Left lung (tissue), 10 donors: ENCODE data around the gene KRTAP10-5. TPM values are rescaled to one million over a fixed set of nuclear protein-coding genes. Genes with fewer than 3 reads are reported as not detected.

Experiments used
- ATAC-seq: fragments of 200-7000 bp; cut with Tn5 transposase; one replicate; pipeline ENCODE4 v1.9.1; 2020; ENCODE audit warnings: moderate library complexity
- DNase-seq, 4 donors: peaks; one replicate each; pipeline ENCODE4 v3.0.0-alpha.2; 2013 to 2020
- H3K27ac ChIP-seq, 2 donors: fragments of 200-600 bp; sonication (generic) in 1 of 2; one replicate each; pipeline versions ENCODE4 v1.5.0 to v1.8.0; 2020 to 2021
- H3K27me3 ChIP-seq, 2 donors: fragments of 200-600 bp; sonication (generic) in 1 of 2; one replicate each; pipeline versions ENCODE4 v1.5.0 to v1.8.0; 2020 to 2021
- H3K36me3 ChIP-seq, 2 donors: fragments of 200-600 bp; sonication (generic) in 1 of 2; one replicate each; pipeline versions ENCODE4 v1.5.0 to v1.8.0; 2020 to 2021
- H3K4me1 ChIP-seq, 2 donors: fragments of 200-600 bp; one replicate each; pipeline ENCODE4 v1.8.0; 2021
- H3K4me3 ChIP-seq, 2 donors: fragments of 200-600 bp; sonication (generic) in 1 of 2; one replicate each; pipeline versions ENCODE4 v1.5.0 to v1.8.0; 2020 to 2021; ENCODE audit warnings: mild to moderate bottlenecking in 1 of 2
- H3K9me3 ChIP-seq, 2 donors: fragments of 200-600 bp; sonication (generic) in 1 of 2; one replicate each; pipeline versions ENCODE4 v1.5.0 to v1.8.0; 2020 to 2021
- intact Hi-C, 2 donors: fragments of 100-400 bp; cut with DNase I; formaldehyde crosslinking; loops; one replicate each; pipeline versions ENCODE4 v1.11.2 to v1.14.2; 2022
- polyA plus RNA-seq, 6 donors: library from polyadenylated mRNA; unstranded; fragments of 120-200 nt; gene quantifications; one replicate each; pipeline ENCODE4 v1.2.1, GENCODE V29; 2013; ENCODE audit not compliant: insufficient read length in 6 of 6
- total RNA-seq, 2 donors: library from RNA; stranded (reverse); fragmentation: NEBNext Ultra II Directional; extraction: Animal tissue kit (Norgen Biotek cat#: 25700); gene quantifications; one replicate each; pipeline ENCODE4 v1.2.1, GENCODE V29; 2021
- TF ChIP-seq, protein P1 (sequence below), 2 donors: fragments of 200-600 bp; sonication (generic) in 1 of 2; IDR thresholded peaks; one replicate each; pipeline versions ENCODE4 v1.5.0 to v1.8.0; 2021; ENCODE audit warnings: antibody characterized with exemption in 2 of 2
- donor health status: DM: no; HTN: yes; CAD: no.
- donor health status: DM: no; HTN: no; CAD: no.

Gene KRTAP10-5
- total and polyA plus RNA-seq, 8 donors, result not detected

DNA sequence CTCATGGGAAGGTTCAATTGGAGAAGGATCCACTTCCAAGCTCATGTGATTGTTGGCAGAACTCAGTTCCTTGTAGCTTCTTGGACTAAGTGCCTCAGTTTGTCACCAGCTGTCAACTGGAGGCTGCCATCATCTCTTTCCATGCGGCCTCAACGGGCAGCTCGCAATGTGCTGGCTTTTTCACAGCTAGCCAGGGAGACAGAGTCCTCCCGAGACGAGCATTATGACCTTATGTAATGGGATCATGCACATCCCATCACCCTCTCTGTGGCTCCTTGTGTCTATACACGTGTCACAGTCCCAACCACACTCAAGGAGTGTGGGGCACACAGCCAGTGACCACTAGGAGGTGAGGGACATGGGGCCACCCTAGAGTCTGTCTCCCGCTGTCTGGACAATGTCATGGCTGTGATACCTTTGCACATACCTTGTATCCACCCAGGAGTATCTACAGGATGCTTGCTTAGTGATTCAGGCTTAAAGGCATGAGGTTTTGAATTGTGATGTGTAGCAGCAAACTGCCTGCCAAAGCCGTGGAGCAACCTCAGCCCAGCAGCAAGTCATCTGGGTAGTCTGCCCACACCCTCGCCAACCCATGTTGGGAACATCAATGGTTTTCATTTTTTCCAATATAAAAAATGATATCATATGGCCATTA, 15.8 kb upstream of the KRTAP10-5 start:
- H3K4me1 ChIP-seq, result no peaks in the 10 kb centered on the region
- ATAC-seq (no peak), DNase-seq (no peak)
- peaks cover 0 to 39% of the 10 kb centered on the region in 2 donors for H3K27me3 ChIP-seq
- H3K27ac ChIP-seq, result no peak overlapping the region
- no peaks in the 10 kb centered on the region for H3K9me3 ChIP-seq
- intact Hi-C loops, result no loop called here
- TF ChIP-seq, protein P1, sequence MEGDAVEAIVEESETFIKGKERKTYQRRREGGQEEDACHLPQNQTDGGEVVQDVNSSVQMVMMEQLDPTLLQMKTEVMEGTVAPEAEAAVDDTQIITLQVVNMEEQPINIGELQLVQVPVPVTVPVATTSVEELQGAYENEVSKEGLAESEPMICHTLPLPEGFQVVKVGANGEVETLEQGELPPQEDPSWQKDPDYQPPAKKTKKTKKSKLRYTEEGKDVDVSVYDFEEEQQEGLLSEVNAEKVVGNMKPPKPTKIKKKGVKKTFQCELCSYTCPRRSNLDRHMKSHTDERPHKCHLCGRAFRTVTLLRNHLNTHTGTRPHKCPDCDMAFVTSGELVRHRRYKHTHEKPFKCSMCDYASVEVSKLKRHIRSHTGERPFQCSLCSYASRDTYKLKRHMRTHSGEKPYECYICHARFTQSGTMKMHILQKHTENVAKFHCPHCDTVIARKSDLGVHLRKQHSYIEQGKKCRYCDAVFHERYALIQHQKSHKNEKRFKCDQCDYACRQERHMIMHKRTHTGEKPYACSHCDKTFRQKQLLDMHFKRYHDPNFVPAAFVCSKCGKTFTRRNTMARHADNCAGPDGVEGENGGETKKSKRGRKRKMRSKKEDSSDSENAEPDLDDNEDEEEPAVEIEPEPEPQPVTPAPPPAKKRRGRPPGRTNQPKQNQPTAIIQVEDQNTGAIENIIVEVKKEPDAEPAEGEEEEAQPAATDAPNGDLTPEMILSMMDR (IDR thresholded peaks at IDR 0.05), result no peak
- H3K4me3 ChIP-seq, result no peak overlapping the region
- H3K36me3 ChIP-seq, result no peaks in the 10 kb centered on the region

DNA sequence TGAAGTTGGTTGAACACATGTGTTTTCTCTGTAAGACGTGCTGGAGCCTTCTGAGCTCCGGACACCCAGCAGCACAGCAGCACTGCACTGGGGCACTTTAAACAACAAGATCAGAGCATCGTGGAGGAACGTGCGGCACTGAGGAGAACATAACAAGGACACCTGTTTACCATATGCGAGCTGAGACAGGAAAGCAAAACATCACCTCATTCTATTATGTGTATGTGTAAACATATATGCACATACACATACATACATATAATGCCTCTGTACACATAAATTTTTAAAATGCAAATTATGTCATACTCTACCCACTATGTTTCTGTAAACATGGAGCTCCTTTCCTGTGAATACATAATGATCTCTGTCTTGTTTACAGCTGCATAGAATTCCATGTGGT, 15.1 kb upstream of the KRTAP10-5 start:
- intact Hi-C loops, result no loop called here
- Histone ChIP-seq H3K4me1 (no peaks in the 10 kb centered on the region), H3K27ac (no peak overlapping the region), H3K4me3 (no peak overlapping the region), H3K9me3 (no peaks in the 10 kb centered on the region), H3K27me3 (peaks cover 0 to 37% of the 10 kb centered on the region in 2 donors), H3K36me3 (no peaks in the 10 kb centered on the region)
- DNase-seq (no peak), ATAC-seq (no peak)
- TF ChIP-seq, protein P1 (IDR thresholded peaks at IDR 0.05), result no peak

DNA sequence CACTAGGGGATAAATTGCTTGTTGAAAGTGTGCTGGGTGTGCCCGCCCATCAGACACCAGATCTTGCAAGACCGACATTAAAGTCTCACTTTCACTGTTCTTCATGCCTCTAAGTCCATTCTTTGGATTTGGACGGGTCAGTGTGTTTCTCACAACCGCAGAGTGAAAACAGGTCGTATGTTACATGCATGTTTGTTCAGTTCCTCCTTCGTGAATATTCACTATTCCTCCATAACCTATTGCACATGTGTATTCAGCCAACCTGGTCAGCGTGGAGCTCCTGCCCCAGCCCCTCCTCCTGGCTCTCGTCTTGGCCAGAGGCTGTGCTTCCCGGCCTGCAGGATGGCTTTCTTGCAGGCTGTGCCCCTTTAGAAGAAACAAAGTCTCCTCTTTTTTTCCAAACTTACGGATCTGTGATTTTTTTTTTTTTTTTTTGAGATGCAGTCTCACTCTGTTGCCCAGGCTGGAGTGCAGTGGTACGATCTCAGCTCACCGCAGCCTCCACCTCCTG, 14.1 kb upstream of the KRTAP10-5 start:
- ATAC-seq, result no peak
- H3K27me3 ChIP-seq, result peaks cover 0 to 37% of the 10 kb centered on the region in 2 donors
- H3K27ac ChIP-seq, result no peak overlapping the region
- H3K36me3 ChIP-seq, result no peaks in the 10 kb centered on the region
- TF ChIP-seq, protein P1 (IDR thresholded peaks at IDR 0.05), result no peak
- intact Hi-C loops, result no loop called here
- no peaks in the 10 kb centered on the region for H3K4me1 ChIP-seq
- no peak for DNase-seq
- H3K4me3 ChIP-seq, result no peak overlapping the region
- no peaks in the 10 kb centered on the region for H3K9me3 ChIP-seq

DNA sequence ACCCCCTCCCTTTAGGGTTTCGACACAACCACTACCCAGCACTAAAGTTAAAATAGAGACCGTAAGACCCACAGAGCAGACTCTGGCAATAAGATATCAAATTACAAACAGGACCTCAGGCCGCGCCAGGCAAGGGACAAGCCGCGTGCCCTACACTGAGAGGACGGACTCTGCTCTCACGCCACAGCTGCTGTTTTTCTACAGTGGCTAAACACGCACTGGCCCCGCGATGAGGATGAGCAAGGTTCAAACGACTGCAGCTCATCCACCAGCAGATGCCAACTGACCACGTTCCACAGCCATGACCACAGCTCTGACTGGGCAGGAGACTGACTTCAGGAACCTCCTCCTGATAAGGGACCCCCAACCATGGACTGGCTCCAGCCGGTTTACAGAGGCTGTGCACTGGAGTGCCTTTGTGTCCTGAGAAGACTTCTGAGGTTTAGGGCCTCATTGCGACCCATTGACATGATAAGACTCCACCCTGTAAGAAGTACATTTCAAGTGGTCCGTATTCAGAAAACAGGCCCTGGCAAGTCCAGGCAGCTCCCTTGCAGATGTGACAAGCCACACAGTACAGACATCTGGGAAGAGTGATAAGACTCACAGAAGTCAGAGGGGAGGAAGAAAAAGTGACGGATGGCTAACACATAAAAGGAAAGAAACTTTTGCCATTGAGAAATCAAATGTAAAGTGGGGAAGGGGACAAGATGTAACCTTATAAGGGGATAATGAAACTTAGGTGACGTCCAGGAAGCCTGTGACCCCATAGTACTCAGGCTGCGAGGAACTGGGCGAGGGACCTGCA, 13.4 kb upstream of the KRTAP10-5 start:
- ATAC-seq, result no peak
- Histone ChIP-seq H3K9me3 (no peaks in the 10 kb centered on the region), H3K27me3 (peaks cover 0 to 37% of the 10 kb centered on the region in 2 donors), H3K27ac (no peak overlapping the region), H3K4me3 (no peak overlapping the region), H3K36me3 (no peaks in the 10 kb centered on the region), H3K4me1 (no peaks in the 10 kb centered on the region)
- intact Hi-C loops, result no loop called here
- DNase-seq, result peak in 2 of 4 donors; percentile 29 to 39
- TF ChIP-seq, protein P1 (IDR thresholded peaks at IDR 0.05), result no peak
